Measurements from ENCODE around the gene ZDHHC6.
A peak's percentile ranks its signal among the peaks of the same experiment; 100 is the strongest.
"Not testable (repeated sequence)": the region's sequence is repeated elsewhere in the genome, so short reads cannot be mapped to it uniquely, and the experiment has no call there.

ZDHHC6 gene

GRCh38 chr10:112446855-112447619, at the start of gene ZDHHC6, which contains the start of gene VTI1A:
ZDHHC6 (minus strand) TSS chr10:112446914; CDS start chr10:112445436, 1,478 bp downstream.
VTI1A (plus strand) TSS chr10:112447215; CDS start chr10:112447374, 159 bp downstream.
- DNase-seq (ENCODE audit: low read depth) = peak; percentile 67

DNA sequence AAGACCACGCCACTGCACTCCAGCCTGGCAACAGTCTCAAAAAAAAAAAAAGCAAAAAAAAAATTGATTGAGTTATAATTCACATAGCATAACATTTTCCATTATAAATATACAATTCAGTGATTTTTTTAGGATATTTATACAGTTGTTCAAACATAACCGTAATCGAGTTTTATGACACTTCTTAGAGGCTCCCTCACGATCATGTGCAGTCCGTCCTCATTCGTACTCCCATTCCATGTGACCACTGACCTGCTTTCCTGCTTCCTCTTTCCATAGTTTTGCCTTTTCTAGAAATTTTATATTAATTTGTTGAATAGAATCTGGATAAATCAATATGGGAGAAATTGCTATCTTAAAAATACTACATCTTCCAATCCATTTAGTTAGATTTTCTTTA, 46.0 kb upstream of the ZDHHC6 start:
- no peak for DNase-seq (ENCODE audit: low read depth)

DNA sequence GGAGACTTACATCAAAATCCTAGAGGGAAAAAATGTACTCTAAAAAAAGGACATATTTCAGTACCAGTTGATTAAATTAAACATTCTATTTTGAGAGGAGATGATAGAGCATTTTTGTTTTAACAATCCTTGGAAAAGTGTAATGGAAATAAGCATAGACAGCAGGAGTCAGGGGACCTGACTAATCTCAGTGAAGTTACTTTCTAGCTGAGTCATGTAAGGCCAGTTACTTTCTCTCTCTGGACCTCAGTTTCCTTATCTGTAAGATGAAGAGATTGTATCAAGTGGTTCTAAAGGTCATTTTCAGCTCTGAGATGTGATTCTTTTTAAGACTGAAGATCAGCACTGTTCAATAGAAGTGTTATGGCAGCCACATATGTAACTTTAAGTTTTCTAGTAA, 44.4 kb upstream of the ZDHHC6 start:
- DNase-seq (ENCODE audit: low read depth) = no peak

- no peak for DNase-seq (ENCODE audit: low read depth)
Measured at GRCh38 chr10:112490545-112490944, 43.8 kb upstream of the ZDHHC6 start.

DNA sequence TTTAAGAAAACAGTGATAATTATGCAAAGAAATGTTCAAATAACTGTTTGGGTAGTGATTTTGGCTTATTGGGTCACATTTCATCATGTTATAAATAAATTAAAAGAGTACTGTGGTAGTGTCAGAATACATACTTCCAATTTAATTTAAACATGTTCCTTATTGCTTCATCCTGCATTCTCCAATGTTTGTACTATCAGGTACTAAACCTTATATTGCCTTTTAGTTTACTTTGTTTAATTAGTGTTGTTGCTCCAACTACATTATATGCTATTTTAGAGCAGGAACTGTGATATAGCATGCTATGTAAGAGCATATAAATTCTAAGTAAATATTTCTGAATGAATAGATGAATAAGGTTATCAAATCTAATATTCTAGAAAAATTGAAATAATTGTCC, 41.2 kb upstream of the ZDHHC6 start:
- DNase-seq (ENCODE audit: low read depth) = no peak

- DNase-seq (ENCODE audit: low read depth) = no peak
Measured at GRCh38 chr10:112484399-112484798, 37.7 kb upstream of the ZDHHC6 start.

GRCh38 chr10:112481602-112482001, 34.9 kb upstream of the ZDHHC6 start:
- no peak for DNase-seq (ENCODE audit: low read depth)

DNA sequence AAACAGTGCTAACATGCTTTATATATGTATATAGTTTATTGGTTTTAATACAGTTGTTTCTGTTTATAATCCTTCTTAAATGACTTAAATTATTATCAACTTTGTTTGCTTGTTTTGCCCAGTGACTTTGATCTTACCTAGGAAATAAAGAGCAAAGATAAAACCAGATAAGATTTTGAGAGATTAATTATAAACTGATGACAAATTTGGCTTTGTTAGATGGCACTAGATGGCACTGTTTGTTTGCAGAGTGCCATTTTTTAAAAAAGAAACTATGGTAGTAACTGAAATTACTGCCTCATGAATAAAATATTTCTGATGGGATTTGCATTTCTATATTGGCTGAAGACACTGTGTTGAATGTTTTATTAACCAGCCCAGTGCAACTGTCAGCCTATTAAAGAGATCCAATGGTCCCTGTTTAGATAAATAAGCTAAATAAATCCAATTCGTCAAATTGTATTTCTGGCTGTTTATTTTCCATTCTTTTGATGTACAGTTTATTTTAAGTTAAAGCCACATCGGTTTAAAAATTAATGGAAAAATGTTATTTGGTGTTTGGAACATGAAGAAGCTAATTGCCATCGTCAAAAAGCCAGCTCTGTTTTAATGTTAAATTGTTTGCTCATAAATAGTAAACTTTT, 29.0 kb upstream of the ZDHHC6 start:
- no peak for DNase-seq (ENCODE audit: low read depth)

DNA sequence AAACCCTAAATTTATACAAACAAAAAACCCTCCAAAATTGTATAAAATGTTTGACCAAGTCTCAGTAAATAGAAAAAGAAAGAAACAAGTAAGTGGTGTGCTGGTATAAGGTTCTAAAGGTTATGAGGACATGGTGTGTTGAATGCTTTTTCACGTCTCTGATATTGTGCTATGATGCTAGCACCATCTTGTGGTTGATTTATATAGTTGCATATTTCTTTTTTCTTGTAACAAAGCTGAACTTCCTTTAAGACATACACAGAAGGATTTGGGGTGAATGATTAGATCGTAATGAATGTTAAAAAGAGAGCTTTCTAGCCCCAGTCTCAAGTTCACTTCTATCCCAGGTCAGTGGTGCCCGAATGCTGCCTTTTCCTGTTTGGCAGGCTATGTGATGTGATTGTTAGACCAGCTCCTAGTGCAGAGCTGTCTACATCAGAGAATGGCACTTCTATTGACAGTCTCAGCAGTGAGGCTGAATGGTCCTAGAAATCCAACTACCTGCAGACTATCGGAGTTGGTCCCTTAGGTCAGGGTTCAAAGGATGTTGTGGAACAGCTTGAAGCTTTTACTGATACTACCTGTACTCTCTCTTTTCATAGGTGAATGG, 25.3 kb upstream of the ZDHHC6 start:
- no peak for DNase-seq (ENCODE audit: low read depth)

GRCh38 chr10:112467541-112468075, 20.9 kb upstream of the ZDHHC6 start:
- DNase-seq (ENCODE audit: low read depth) = no peak

DNA sequence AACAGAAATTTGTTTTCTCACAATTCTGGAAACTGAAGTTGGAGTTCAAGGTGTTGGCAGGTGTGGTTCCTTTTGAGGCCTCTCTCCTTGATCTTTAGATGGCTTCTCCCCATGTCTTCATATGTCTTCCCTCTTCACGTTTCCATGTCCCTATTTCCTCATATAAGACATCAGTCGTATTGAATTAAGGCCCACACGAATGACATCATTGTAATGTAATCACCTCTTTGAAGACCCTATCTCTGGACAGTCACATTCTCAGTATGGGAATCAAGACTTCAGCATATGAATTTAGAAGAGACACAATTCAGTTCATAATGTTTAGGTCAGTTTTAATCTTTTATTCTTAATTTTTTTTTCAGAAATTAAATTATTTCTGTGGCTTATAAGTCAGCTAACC, 20.1 kb upstream of the ZDHHC6 start:
- no peak for DNase-seq (ENCODE audit: low read depth)

- no peak for DNase-seq (ENCODE audit: low read depth)
Measured at GRCh38 chr10:112465299-112465883, 18.7 kb upstream of the ZDHHC6 start.

GRCh38 chr10:112464074-112464473, 17.4 kb upstream of the ZDHHC6 start:
- DNase-seq (ENCODE audit: low read depth) = not testable (repeated sequence)

DNA sequence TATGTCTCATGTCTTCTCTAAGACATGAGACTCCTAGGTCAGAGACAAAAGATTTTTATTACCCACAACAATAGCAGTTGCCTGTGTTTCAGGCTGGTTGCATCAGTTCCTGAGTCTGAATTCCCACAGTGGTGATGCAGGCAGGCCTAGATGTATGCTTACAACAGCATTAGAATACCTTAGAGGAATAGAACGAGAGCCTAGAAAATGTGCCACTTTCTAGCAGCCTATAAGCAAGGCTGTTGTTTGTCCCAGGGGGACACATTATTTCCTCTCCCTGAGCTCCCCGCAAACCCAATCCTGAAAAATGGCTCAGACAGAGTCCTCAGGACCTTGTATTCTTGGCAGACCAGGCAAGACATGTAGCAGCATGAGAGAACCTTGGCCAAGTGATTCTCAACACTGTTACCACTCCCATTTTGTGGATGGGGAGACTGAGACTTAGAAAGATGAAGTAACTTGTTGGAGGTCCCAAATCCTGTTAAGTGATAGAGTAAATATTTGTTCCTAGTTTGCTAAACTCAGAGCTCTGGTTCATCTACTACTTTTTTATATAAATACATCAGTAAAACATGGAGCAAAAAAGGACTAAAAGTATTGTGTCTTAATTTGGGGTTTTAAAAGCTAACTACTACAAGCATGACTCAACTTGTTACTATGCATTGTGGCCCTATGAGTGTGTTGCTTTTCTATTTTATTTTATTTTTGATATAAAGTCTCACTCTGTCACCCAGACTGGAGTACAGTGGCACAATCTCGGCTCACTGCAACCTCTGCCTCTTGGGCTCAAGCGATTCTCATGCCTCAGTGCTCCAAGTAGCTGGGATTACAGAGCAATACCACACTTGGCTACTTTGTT, 14.5 kb upstream of the ZDHHC6 start:
- DNase-seq (ENCODE audit: low read depth) = no peak

DNA sequence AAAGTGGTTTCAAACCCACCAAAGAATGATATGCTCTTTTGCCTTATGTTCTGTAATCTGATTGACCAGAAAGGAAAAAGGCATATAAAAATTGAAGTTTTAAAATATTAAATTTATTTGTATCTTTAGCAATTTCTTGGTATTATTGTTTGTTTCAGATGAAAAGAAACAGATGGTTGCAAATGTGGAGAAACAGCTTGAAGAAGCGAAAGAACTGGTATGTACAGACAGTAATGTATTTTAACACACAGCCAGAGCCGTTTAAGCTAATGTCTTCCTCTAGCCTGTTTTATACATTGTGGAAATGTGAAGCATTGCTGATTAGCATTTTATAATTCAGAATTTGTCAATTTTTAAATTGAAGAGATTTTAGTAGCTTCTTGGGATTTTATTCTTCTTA, 13.7 kb upstream of the ZDHHC6 start:
- DNase-seq (ENCODE audit: low read depth) = no peak

- DNase-seq (ENCODE audit: low read depth) = no peak
Measured at GRCh38 chr10:112456533-112456932, 9.8 kb upstream of the ZDHHC6 start.

- no peak for DNase-seq (ENCODE audit: low read depth)
Measured at GRCh38 chr10:112454910-112455779, 8.4 kb upstream of the ZDHHC6 start.

DNA sequence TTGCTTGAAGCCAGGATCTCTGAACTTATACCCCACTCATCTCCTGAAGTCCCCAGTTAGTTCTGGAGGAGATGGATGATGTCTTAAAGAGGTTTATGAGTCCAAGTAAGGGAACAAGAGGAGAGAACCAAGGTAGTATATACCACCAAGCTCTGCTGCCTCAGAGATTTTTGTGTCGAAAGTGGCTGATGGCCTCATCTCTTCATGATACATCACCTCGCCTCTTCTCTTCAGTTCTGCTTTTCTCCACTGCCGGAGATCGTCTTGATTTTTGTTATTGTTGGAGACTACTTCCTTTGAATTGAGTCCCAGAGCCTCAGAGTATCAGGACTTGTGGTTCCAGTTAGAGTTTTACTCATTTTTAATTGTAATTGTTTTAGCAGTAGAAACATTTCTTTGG, 2.2 kb upstream of the ZDHHC6 start:
- no peak for DNase-seq (ENCODE audit: low read depth)

DNA sequence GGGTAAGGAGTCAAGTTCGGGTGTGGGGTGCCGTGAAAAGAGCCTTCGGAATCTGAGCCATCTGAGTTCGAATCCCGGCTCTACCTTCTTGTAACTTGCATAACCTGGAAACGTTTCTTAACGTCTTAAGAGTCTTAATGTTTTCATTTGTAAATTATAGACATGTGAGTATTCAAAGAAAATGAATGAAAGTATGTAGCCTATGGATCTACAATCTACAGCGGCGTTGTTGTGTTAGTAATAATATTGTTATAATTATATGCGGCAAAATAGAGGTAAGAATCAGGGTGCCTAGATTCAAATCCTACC, 860 bp upstream of the ZDHHC6 start:
- DNase-seq (ENCODE audit: low read depth) = no peak

DNA sequence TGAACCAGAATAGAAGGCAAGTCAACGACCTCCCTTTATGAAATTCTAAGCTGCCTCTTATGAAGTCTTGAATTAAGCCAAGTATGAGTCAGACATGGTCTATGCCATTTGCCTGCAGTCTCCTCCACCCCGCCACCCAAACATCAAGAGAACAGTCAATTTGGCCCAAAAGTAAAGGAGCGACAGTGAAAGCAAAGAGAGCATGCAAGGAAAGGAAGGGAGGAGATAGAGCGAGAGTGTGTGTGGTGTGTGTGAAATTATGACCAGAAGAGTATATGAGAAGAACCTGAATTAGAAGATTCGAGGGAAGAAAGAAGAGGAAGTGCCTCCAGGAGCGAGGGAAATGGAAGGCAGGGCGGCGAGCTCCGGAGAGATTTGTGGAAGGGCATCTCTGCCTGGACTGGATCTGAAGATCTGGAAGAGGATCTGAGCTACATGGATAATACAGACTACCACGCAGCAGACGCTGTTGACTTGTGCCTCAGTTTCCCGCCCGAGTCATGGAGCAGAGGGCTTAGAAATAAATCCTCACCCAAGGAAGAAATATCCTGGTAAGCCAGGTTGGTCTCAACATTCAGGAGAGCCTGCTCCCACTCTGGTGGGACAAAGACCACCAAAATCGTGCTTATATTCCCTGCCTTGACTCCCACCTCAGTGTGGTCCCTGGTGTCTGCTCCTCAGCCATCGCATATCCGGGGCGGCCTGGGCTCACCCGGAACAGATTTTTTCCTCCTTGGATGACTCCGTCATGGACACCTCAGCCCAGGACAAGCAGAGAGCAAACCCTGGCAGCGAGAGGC, 459 bp downstream of the ZDHHC6 start:
- DNase-seq (ENCODE audit: low read depth) = no peak

Data from stimulated activated CD4-positive, alpha-beta T cell treated with anti-CD3 and anti-CD28 coated beads, Interleukin-2, amount 100 ng/mL, for 4 hours (primary cell).